HK-2 (cell line): ENCODE data around the gene THADA.
"Not testable (repeated sequence)": the region's sequence is repeated elsewhere in the genome, so short reads cannot be mapped to it uniquely, and the experiment has no call there.

ENCODE experiments used
- DNase-seq: peaks from one replicate; pipeline ENCODE4 v3.0.0-alpha.2; 2018; ENCODE audit not compliant: unreplicated experiment

Gene THADA

DNA sequence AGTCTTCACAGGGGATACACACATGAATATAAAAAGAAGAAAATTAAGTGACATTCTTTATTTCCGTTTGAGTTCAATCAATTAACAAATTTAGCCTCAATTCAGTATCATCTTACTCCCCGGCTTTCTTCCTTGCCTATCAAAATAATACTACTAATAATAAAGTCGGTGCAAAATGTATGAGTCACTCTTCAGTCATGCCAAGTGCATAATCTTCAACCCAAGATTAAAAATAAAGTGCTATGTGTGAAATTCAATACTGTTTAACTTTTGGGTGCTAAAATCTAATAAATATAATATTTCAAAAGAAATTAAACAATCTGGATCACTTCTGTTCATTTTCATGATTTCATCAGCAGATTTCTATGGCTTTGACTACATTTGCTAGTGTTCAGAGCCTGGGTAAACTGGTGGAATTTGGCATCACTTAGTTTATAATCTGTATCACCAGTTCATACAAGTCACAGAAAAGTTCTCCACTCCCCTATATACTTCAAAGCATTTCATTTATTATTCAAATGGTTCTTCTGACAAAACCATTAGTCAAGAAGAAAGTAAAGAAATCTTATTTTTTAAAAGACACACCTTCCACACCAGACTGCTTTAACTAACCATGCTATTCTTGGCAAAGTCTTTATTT lies 183.6 kb downstream of the THADA start:
- DNase-seq, result no peak

DNA sequence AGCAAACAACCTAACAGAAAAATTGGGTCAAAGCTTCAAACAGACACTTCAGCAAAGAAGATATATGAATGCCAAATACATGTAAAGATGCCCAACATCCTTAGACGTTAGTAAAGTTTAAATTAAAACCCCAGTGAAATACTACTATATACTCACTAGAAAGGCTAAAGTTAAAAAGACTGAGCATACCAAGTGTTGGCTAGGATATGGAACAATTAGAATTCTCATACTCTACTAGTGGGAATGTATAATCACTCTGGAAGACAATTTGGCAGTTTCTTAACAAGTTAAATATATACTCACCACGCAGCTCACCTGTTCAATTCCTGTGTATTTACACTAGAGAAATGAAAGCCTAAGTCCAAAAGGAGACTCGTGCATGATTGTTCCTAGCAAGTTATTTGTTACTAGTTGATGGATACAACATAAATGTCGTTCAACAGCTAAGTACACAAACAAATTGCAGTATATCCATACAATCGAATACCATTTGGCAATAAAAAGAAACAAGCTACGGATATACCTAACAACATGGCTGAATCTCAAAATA lies 185.7 kb downstream of the THADA start:
- DNase-seq, result no peak

DNA sequence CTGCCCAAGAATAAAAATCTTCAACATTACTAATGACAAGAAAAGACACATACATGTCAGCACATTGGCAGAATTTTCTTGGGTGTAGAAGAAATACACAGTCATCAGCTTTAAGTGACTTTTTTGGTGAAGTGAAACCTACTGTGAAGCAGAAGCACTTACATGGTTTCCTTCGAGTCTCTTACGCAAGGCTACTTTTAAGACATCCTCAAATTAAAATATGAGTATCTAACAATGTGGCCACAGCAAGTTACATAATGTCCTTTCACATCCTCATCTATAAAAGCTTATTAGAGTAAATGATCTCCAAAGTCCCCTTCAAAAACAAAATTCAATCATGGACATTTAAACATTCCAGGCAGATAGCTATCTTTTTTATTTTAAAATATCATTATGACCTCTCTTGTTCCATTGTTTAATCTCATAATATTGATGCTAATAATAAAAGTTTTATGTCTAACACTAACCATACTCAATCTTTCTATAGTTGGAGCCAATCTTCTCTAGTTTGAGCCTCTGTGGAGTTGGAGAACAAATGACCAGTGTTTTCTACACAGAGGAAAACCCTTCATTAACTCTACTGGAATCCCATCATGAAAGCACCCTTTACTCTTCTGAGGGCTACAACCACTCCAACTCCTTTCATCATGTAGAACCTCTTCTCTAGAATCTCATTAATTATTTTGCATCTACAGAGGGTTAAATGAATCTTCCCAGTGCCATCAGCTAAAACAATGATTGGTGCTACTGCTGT lies 187.3 kb downstream of the THADA start:
- no peak for DNase-seq

DNA sequence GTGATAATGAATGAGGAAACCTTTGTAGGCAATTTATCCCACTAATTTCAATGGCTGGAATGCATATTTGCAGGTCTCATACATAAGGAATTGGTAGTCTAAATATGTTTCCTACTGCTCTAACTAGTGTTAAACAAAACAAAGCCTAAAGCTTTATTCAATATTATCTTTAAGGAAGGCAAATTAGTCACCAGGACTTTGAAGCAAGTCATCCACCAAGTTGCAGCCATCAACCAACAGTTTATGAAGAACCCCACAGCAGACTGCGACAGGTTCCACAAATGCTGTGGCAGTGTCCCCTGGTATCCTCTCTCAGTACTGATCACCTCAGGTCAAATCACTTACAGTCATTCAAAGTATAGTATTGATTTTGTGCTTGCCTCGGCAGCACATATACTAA lies 187.9 kb downstream of the THADA start:
- DNase-seq, result no peak

DNA sequence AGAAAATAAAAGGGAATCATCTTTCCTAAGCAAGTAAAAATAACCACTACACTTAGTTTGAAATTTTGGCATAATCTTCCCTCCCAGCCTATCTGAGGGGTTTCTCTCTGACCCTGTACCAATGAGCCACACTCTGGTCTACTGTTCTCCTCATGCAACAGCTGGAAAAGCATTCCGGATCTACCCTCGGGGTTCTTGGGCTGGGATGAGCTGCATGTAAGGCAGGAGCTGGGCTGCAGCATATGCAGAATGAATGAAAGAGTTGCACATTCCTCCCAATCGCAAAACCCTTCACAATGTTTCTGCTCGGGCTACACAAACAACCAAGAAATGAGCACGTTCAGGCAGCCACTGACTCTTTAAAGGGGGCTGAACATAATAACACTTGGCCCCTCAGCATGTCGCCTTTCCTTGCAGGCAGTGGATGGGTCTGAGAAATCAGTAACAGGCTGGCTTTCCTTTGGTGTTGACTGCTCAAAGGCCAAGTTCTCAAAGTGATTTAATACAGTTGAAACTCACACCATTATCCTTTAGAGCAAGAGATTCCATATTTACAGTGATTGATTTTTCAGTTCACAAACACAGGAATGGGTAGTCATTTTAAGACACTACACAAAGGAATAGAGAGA lies 189.1 kb downstream of the THADA start:
- DNase-seq, result no peak

DNA sequence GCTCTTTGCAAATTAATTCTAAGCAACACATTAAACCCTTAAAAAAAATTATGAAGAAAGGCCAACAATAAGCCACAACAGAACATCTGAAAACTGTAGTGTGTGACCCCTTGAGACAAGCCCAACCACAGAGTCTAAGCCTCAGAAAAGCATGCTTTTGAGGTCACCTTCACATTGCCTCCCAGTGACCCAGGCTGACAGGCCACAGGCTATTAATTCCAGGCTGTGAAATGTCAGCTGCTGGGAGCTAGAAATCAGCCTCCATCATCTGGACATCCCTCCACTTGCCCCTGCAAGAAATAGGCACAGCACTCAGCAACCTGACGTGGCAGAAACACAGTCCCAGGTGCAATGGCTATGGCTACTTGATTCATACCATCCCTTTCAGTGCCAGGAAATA lies 190.0 kb downstream of the THADA start:
- no peak for DNase-seq

DNA sequence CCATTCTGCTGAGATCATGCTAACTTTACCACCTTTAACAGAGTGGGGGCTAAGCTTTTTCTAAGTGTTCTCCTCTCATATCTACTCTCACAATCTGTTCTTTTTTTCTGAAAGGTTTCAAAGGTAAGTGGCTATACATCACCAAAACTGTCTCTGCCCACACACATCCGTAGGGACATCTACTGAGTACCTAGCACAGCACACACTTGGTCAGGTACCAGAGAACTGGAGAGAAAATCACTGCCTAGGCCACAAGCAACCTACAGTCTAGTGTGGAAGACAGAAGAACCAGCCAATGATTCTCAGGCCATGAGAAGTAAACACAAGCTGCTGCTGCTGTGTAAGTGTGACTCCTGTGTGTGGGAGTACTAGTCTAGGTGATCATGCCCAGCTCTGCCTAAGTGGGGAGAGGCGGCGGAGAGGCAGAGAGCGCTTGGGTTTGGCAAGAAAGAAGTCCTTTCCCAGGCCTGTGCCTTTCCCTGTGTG lies 193.3 kb downstream of the THADA start:
- no peak for DNase-seq

DNA sequence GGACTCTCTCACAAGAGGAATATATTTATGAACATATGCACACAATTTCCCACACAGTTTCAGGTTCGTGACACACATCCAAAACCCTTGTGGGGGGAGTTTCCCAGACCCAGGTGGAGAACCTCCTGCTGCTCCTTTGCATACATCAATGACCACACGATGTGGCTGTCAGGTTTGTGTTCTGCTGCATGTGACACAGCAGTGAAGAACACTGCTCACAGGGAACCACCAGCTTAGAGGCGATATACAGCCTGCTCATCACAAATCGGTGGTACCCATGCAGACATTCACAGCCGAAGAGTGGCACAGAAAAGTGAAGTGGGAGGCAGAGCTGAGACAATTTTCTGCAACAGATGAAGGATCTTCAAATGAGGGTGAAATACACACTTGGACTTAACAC lies 193.8 kb downstream of the THADA start:
- no peak for DNase-seq

DNA sequence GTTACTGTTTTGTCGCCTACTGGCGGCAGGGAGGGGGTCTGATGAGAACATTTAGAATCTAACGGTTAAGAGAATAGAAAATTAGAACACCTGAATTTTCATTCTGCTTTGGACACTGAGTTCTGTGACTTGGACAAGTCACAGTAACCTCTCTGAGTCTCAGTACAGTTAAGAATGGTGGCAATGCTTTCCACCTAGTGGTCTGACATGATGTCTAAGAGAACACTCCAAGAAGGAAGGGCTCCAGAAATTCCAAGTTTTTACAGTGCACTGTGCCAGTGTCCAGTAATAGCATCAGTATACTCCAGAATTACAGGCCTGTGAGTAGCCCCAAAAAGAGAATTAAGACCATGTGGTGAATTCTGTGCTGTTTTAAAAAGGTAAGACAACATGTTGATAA lies 195.3 kb downstream of the THADA start:
- no peak for DNase-seq

DNA sequence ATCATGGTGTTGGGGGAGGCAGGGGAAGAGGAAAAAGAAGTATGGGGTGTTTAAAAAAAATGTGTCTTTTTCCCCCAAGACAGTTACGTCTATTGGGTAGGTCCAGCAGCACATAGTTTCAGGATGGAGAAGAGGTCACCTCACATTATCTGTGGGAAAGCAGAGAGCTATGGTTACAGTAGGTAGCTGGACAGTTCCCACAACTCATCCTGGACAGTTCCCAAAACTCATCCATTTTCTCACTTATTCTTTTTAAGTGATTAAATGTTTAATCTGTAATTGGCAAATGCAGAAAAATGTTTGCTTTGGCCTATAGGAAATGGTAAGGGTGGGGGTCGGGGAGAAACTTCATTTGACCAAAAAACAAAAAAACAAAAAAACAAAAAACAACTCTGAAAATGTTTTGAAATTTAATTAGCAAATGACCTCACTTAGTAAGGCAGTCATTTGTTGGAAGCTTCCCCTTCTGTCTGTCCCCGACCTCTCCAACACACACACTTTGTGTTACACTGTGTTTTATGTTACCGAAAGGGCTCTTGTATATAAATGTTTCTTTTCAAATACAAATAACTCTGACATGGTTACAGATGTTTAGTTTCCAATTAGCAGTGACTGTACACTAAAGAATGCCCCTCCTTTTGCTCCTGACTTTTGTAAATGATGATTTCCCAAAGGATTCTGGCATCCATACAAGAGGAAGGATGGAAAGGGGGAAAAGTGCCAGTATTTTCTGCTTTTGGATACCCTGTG lies 196.1 kb downstream of the THADA start:
- DNase-seq, result no peak

DNA sequence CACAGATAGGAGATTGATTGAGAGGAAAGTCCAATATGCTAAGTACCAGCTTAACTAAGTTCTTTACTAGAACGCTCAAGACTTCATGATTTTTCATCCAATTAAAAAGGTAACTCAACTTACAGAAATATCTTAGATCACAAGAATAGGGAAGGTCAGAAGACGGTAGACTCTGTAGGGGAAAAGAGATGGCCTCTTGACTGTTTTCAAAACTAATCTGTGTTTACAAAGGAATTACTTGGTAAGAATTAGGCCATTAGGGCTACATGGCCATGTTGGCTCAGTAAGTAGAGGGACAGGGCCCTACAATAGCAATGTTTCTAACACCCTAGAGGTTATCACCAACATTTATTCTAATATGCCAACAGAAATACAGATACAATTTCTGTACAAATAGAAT lies 196.7 kb downstream of the THADA start:
- no peak for DNase-seq

DNA sequence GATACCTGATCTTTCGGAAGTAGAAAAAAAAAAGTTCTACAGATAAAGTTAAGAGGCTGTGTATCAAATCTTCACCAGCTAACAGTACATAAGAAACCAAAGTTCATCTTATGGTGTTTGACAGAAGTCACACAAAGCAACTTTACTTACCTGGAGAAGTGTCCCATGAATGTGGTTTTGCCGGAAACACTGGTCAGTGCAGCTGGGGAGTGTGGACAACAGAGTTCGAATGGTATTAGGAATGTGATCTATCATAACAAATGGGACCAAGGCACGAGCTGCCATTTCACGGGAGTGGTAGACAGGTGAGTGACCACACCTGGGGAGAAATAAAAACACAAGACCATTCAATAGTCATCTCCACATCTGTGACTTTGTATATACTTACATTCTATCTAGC lies 198.0 kb downstream of the THADA start:
- no peak for DNase-seq

DNA sequence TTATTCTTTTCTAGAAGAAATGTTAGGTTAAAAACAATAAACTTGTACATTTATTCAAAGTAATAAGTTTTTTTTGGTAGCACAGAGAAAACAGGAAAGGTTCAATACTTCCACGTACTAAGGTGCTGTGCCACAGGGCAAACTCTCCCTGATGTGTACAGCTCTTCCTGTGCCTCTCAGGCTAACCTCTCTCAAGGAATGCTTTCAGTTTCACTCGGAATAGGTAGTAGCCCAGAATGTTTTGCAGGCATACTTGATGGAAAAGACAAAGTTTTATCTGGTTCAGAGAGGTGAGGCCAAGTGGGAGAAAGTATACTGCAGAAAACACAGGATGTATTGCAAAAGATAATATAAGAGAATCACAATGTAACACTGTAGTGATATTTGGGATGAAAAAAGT lies 198.4 kb downstream of the THADA start:
- no peak for DNase-seq

DNA sequence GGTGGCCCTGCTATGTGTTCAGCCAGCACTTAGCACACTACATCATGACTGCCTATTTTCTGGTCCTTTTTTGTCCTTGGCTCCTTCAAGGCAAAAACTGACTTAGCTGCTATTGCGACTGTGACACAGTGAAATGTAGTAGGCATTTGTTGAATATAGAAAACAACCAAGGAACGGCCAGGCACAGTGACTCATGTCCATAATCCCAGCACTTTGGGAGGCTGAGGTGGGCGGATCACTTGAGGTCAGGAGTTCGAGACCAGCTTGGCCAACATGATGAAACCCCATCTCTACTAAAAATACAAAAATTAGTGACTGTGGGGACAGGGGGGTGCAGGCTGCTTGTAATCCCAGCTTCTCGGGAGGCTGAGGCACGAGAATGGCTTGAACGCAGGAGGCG lies 199.5 kb downstream of the THADA start:
- not testable (repeated sequence) for DNase-seq

DNA sequence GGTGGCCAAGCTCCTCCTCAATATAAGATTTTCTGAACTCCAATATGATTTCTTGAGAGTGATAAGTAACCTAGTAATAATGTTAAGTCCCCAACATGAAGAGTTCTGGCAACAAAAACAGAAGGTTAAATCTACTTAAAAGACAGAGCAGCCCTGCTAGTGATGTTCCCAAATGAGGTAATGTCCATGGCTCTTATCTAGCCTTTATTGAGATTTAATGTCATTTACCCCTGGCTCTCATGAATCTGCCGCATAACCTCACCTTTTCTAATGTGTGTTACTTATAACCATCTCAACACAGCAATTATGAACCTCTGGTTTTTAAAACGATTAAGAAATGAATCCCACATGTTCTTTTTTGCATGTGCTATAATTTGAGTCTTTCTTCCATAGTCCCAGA lies 201.9 kb downstream of the THADA start:
- DNase-seq, result no peak

DNA sequence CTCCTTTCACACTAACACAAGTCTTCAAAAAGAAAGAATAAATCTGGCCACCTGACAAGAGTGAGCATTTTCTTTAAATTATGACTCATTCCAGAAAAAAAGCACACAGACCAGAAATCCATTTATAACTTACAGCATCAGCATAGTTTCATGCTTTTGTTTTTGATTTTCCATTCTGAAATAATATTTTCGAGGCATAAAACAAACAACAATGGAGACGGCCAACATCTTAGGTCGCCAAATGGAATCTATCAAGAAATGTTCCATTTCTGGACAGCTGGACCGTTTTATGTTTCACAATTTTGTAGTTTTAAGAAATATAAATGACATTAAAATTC lies 204.0 kb downstream of the THADA start:
- no peak for DNase-seq

DNA sequence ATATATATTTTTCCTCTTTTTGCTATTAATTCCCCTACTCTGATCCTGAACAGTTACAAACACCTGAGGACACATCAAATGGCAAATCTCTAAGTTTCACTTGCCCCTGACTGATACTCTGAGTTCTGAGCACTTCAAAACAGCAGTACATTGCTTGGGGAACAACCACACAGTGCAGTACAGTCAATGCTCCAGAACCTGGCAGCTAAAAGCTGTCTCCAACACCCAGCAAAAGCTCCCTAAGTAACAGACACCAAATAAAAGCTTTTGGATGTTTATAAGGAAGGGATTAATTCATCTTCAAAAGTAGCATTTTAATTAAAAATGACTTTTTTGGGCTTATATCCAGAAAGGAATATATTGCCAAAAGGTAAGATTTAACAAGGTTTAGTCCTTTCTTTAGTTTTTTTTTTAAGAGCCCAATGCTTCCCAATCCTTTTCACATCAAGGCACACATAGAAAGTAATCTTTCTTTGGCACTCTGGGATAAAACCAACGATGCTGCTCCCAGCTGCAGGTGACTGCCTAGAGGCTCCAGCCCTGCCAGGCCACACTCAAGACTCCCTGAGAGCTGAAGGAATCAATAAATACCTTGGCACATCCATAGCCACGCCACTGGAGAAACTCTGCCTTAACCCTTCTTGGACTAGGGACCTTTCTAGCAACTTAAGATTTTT lies 204.5 kb downstream of the THADA start:
- no peak for DNase-seq

DNA sequence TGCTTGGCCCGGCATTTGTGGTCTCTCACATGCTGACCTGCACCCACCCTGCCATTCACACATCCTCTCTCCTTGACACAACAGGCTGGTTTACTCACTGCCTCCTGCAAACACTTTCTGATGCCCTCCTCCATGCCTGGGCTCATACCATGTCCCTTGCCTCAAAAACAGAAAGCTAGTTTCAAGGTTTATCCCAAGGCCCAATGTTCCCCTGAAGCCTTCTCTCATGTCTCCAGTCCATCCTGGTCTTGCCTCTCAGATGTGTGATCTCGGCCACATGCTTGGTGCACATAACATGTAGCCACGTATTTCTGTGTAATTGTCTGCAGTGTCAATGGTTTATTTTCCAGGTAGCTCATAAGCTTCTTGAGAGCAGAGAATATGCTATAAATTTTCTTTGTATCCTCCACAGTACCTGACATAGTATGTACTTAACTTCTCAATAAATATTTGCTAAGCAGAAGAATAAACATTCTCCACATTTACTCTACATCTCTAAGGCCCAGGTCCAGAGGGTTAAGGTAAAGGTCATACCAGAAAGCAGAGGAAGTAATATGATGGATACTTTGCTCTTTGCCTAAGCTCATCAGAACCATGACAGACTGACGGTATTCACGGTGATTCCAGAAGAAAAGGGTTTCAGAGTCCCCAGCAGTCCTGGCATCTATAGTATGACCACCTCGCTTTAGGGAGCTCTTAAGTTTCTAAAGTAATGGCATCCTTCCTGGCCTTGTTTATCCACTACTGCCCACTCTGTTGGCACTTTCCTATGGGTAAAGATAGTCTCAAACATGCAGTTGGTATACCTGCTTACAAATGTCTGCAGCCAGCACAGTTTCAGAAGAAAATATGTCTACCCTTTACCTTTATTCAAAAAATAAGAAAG lies 206.0 kb downstream of the THADA start:
- no peak for DNase-seq

DNA sequence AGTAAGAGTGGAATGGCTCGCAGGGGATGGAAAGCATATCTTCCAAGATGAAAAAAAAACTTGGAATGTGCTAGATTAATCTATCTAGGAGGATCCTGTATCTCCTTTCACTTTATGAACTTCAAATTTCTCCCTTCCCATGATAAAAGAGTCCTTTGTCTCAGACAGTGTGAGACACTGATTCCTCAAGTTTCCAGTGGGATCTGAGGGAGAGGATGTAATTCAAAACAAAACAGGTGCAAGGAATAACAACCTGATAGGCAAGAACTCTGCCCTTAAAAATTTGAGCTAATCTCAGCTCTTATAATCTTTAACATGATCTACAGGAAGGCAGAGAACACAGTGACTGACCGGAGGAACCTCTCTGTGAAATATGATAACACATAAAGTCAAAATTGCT lies 207.5 kb downstream of the THADA start:
- DNase-seq, result no peak
